A673 (cell line): ENCODE results near the gene SLIT3.

ENCODE experiments used
- EZH2 ChIP-seq: fragments of 200-600 bp; sonication (generic); IDR thresholded peaks from 2 replicates; pipeline ENCODE4 v1.6.1; 2017; ENCODE audit warnings: borderline replicate concordance, low read depth, mild to moderate bottlenecking, mixed read lengths, antibody characterized with exemption, low read length; ENCODE audit not compliant: poor library complexity, severe bottlenecking
- TF ChIP-seq, protein P1 (sequence below): fragments of 300-800, 200-600 bp; sonication (generic); conservative IDR thresholded peaks from 2 replicates; pipeline ENCODE4 v1.5.1; 2017; ENCODE audit warnings: low read depth, mild to moderate bottlenecking, antibody characterized with exemption, low read length, moderate library complexity, mixed read lengths

DNA sequence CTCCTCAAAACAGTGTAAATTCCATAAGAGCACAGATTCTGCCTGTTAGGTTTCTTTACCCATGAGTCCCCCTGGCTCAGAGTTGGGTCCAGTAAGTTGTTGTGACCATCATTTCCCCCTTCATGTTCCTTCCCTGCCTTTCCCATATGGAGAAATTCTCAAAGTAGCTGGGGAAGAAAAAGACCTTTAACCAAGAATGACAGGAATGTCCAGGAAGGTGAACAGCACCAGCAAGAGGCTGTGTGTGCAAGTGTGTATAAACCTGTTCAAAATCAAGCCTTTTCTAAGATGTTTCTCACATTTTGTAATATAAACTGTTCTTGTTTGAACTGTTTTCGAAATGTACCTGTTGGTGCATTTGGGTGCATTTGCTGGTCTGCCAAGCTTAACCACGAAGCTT lies 238.2 kb downstream of the SLIT3 start:
- TF ChIP-seq, protein P1, sequence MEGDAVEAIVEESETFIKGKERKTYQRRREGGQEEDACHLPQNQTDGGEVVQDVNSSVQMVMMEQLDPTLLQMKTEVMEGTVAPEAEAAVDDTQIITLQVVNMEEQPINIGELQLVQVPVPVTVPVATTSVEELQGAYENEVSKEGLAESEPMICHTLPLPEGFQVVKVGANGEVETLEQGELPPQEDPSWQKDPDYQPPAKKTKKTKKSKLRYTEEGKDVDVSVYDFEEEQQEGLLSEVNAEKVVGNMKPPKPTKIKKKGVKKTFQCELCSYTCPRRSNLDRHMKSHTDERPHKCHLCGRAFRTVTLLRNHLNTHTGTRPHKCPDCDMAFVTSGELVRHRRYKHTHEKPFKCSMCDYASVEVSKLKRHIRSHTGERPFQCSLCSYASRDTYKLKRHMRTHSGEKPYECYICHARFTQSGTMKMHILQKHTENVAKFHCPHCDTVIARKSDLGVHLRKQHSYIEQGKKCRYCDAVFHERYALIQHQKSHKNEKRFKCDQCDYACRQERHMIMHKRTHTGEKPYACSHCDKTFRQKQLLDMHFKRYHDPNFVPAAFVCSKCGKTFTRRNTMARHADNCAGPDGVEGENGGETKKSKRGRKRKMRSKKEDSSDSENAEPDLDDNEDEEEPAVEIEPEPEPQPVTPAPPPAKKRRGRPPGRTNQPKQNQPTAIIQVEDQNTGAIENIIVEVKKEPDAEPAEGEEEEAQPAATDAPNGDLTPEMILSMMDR = no peak
- no peak for TF ChIP-seq EZH2
